Endodermal cell (in vitro differentiated cells): Measurements from ENCODE around the gene GCN1. TPM values are rescaled to one million over a fixed set of nuclear protein-coding genes. Genes with fewer than 3 reads are reported as not detected.

Experiments used
- DNase-seq: peaks from one replicate; pipeline ENCODE4 v3.0.0-alpha.2; 2017
- H3K27ac ChIP-seq: 2 replicates; pipeline ENCODE4 v1.5.1; 2013; ENCODE audit warnings: mild to moderate bottlenecking, low read depth, low read length, moderate library complexity
- H3K27me3 ChIP-seq: 2 replicates; pipeline ENCODE4 v1.6.1; 2013; ENCODE audit warnings: mild to moderate bottlenecking, low read length, moderate library complexity; ENCODE audit not compliant: insufficient read depth, control insufficient read depth, poor library complexity, severe bottlenecking
- H3K36me3 ChIP-seq: 2 replicates; pipeline ENCODE4 v1.7.0; 2013; ENCODE audit warnings: mild to moderate bottlenecking, low read length, moderate library complexity; ENCODE audit not compliant: control insufficient read depth, insufficient read depth
- H3K4me1 ChIP-seq: one replicate; pipeline ENCODE4 v1.7.0; 2013; ENCODE audit warnings: low read length; ENCODE audit not compliant: control insufficient read depth, insufficient read depth
- H3K4me3 ChIP-seq: 2 replicates; pipeline ENCODE4 v1.5.1; 2013; ENCODE audit warnings: mild to moderate bottlenecking, low read length, moderate library complexity
- H3K9ac ChIP-seq: 2 replicates; pipeline ENCODE4 v1.6.1; 2013; ENCODE audit warnings: mild to moderate bottlenecking, low read length, moderate library complexity; ENCODE audit not compliant: poor library complexity, severe bottlenecking; ENCODE audit errors: extremely low read depth
- H3K9me3 ChIP-seq: 2 replicates; pipeline ENCODE4 v1.6.1; 2013; ENCODE audit warnings: mild to moderate bottlenecking, low read length, moderate library complexity; ENCODE audit not compliant: control insufficient read depth
- H3K27ac Mint-ChIP-seq: 2 replicates; pipeline ENCODE4 v1.8.0; 2020; ENCODE audit warnings: mixed read lengths
- H3K27me3 Mint-ChIP-seq: 2 replicates; pipeline ENCODE4 v1.8.0; 2021; ENCODE audit warnings: mild to moderate bottlenecking, mixed read lengths; ENCODE audit not compliant: insufficient read depth
- H3K36me3 Mint-ChIP-seq: 2 replicates; pipeline ENCODE4 v1.8.0; 2020; ENCODE audit warnings: low read depth, mixed read lengths
- H3K4me1 Mint-ChIP-seq: 2 replicates; pipeline ENCODE4 v1.8.0; 2020; ENCODE audit warnings: mixed read lengths
- H3K4me3 Mint-ChIP-seq: 2 replicates; pipeline ENCODE4 v1.8.0; 2020; ENCODE audit warnings: mild to moderate bottlenecking, moderate library complexity, mixed read lengths
- H3K9me3 Mint-ChIP-seq: 2 replicates; pipeline ENCODE4 v1.8.0; 2020; ENCODE audit warnings: mild to moderate bottlenecking, mixed read lengths
- CTCF ChIP-seq: fragments of 200-600 bp; sonication (generic); conservative IDR thresholded peaks from 2 replicates; pipeline ENCODE4 v1.5.0; 2021; ENCODE audit warnings: antibody characterized with exemption, mild to moderate bottlenecking
- WGBS, 2 experiments: methylation state at CpG; one replicate each; pipeline versions ENCODE4 v1.1.5 to v1.1.7; 2013; ENCODE audit warnings: missing lambda C conversion rate in 2 of 2, mixed read lengths in 1 of 2; ENCODE audit not compliant: insufficient coverage in 1 of 2, insufficient read length in 1 of 2; 5-methylcytosine and 5-hydroxymethylcytosine counted together
- total RNA-seq, 2 donors: library from RNA; stranded (reverse); fragmentation: NEBNext Ultra II Directional in 1 of 2; extraction: Animal tissue kit (Norgen Biotek cat#: 25700) in 1 of 2; gene quantifications; 2 replicates in 1 of 2; 3 replicates in 1 of 2; pipeline ENCODE4 v1.2.1, GENCODE V29; 2021

Gene GCN1
- total RNA-seq, 2 donors from 2014 or later, result 133 to 143 TPM

- H3K27me3 Mint-ChIP-seq, result no peaks in the 10 kb centered on the region
- Histone ChIP-seq H3K36me3 (peaks cover 78% of the 10 kb centered on the region), H3K4me1 (no peaks in the 10 kb centered on the region), H3K27ac (no peak overlapping the region), H3K9me3 (no peaks in the 10 kb centered on the region), H3K27me3 (no peaks in the 10 kb centered on the region), H3K9ac (no peak overlapping the region), H3K4me3 (no peak overlapping the region)
- no peak for TF ChIP-seq CTCF
- DNase-seq, result no peak
- WGBS, 2 experiments, result 92 to 99% methylated on average over 2 of the region's 2 CpGs
- H3K4me3 Mint-ChIP-seq, result no peak overlapping the region
- H3K9me3 Mint-ChIP-seq, result no peaks in the 10 kb centered on the region
- H3K4me1 Mint-ChIP-seq, result no peaks in the 10 kb centered on the region
- peaks cover 56% of the 10 kb centered on the region for H3K36me3 Mint-ChIP-seq
- no peak overlapping the region for H3K27ac Mint-ChIP-seq
Measured at GRCh38 chr12:120169946-120170345, 24.6 kb downstream of the GCN1 start.

GRCh38 chr12:120168337-120168736, 26.2 kb downstream of the GCN1 start:
- H3K9me3 Mint-ChIP-seq, result no peaks in the 10 kb centered on the region
- no peak overlapping the region for H3K9ac ChIP-seq
- no peaks in the 10 kb centered on the region for H3K4me1 ChIP-seq
- no peak overlapping the region for H3K27ac ChIP-seq
- H3K36me3 Mint-ChIP-seq, result peaks cover 50% of the 10 kb centered on the region
- no peak for TF ChIP-seq CTCF
- H3K4me1 Mint-ChIP-seq, result no peaks in the 10 kb centered on the region
- no peaks in the 10 kb centered on the region for H3K27me3 ChIP-seq
- WGBS, 2 experiments, result 91 to 95% methylated on average over 4 of the region's 4 CpGs
- DNase-seq, result no peak
- H3K27ac Mint-ChIP-seq, result no peak overlapping the region
- H3K27me3 Mint-ChIP-seq, result no peaks in the 10 kb centered on the region
- H3K36me3 ChIP-seq, result peaks cover 77% of the 10 kb centered on the region
- no peaks in the 10 kb centered on the region for H3K9me3 ChIP-seq
- H3K4me3 Mint-ChIP-seq, result no peak overlapping the region
- no peak overlapping the region for H3K4me3 ChIP-seq

- Histone ChIP-seq H3K36me3 (peaks cover 77% of the 10 kb centered on the region), H3K4me3 (no peak overlapping the region), H3K9ac (no peak overlapping the region), H3K4me1 (no peaks in the 10 kb centered on the region), H3K27ac (no peak overlapping the region), H3K9me3 (no peaks in the 10 kb centered on the region), H3K27me3 (no peaks in the 10 kb centered on the region)
- Mint-ChIP-seq H3K36me3 (peaks cover 50% of the 10 kb centered on the region), H3K27ac (no peak overlapping the region), H3K27me3 (no peaks in the 10 kb centered on the region), H3K4me1 (no peaks in the 10 kb centered on the region), H3K4me3 (no peak overlapping the region), H3K9me3 (no peaks in the 10 kb centered on the region)
- no peak for TF ChIP-seq CTCF
- 94 to 96% methylated on average over 3 to 6 of the region's 6 CpGs for WGBS, 2 experiments
- DNase-seq, result no peak
Measured at GRCh38 chr12:120167529-120168095, 26.9 kb downstream of the GCN1 start.
